ENCODE measurements around the gene FBXO42.

DNA sequence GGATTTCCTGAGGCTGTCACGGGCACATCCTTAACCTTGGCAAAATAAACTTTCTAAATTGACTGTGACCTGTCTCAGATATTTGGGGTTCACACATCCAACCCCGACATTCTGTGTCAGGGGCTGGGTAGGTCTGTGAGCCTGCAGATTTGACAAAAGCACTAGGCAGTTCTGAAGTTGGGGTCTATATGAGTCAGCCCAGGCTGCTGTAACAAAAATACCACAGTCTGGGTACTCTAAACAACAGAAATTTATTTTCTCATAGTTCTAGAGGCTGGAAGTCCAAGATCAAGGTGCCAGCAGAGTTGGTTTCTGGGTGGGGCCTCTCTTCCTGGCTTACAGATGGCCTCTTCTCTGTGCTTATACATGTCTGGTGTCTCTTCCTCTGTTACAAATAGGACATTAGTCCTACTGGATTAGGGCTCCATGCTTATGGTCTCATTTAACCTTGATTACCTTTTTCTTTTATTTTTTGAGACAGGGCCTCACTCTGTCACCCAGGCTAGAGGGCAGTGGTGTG is 112.2 kb downstream of the FBXO42 start:
- TF ChIP-seq BHLHE40 (IDR thresholded peaks at IDR 0.05; ENCODE audit: borderline replicate concordance): no peak
- no peak for TF ChIP-seq TARDBP (IDR thresholded peaks at IDR 0.05)
- TF ChIP-seq ELF4 (IDR thresholded peaks at IDR 0.05): no peak
- TF ChIP-seq, protein P1, sequence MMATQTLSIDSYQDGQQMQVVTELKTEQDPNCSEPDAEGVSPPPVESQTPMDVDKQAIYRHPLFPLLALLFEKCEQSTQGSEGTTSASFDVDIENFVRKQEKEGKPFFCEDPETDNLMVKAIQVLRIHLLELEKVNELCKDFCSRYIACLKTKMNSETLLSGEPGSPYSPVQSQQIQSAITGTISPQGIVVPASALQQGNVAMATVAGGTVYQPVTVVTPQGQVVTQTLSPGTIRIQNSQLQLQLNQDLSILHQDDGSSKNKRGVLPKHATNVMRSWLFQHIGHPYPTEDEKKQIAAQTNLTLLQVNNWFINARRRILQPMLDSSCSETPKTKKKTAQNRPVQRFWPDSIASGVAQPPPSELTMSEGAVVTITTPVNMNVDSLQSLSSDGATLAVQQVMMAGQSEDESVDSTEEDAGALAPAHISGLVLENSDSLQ (IDR thresholded peaks at IDR 0.05): no peak
- TF ChIP-seq NFRKB (IDR thresholded peaks at IDR 0.05): no peak
- TF ChIP-seq FOXA1 (IDR thresholded peaks at IDR 0.05): no peak
- TF ChIP-seq SUZ12 (IDR thresholded peaks at IDR 0.05): no peak
- TF ChIP-seq SP1 (IDR thresholded peaks at IDR 0.05): no peak

Data from HEK293T (cell line).